K562 (cell line): Measurements from ENCODE around the gene ABCA4. TPM values are rescaled to one million over a fixed set of nuclear protein-coding genes. Genes with fewer than 3 reads are reported as not detected.
A peak's percentile ranks its signal among the peaks of the same experiment; 100 is the strongest.

Experiments
- ATAC-seq: fragments of 200-7000 bp; cut with Tn5 transposase; 3 replicates; pipeline ENCODE4 v1.9.1; 2020; ENCODE audit warnings: moderate library complexity
- BruUV-seq: library from RNA; stranded (reverse); fragments of 400-500 nt; replicated peaks from 2 replicates; lab custom pipeline; 2021; lab: Mats Ljungman, UMichigan
- CTCF ChIA-PET: fragments of 300-600 bp; formaldehyde crosslinking; extraction: SDS; loops from one replicate; lab custom pipeline; 2021; ENCODE audit warnings: low intra/inter-chr PET ratio; lab: Yijun Ruan, JAX
- POLR2A ChIA-PET: fragments of 300-600, 350-650 bp; sonication (Branson Sonifier 250); formaldehyde crosslinking; extraction: SDS; loops from one replicate; lab custom pipeline; 2021; ENCODE audit warnings: antibody characterized with exemption, inconsistent platforms; lab: Yijun Ruan, JAX
- DNase-seq, 4 experiments: peaks; one replicate each; pipeline versions ENCODE4 v3.0.0 to v3.0.0-alpha.2; 2011 to 2018; ENCODE audit warnings: low spot score in 3 of 4, mixed read lengths in 3 of 4; ENCODE audit errors: extremely low read depth in 1 of 4
- FAIRE-seq: peaks from 2 replicates; lab custom pipeline; 2011; peaks lifted over from hg19 to GRCh38; lab: Jason Lieb, UNC
- H2AFZ ChIP-seq: 2 replicates; pipeline ENCODE4 v1.6.0; 2011; ENCODE audit warnings: low read depth, low read length, control low read depth, inconsistent platforms
- H3K27ac ChIP-seq: fragments of 200-600 bp; 3 replicates; pipeline ENCODE4 v1.8.0; 2011; ENCODE audit warnings: low read depth, mild to moderate bottlenecking, control low read depth, inconsistent platforms, low read length, moderate library complexity, mixed read lengths; ENCODE audit errors: extremely low read depth
- H3K27me3 ChIP-seq, 2 experiments: fragments of 300-600 bp in 1 of 2; 2 replicates in 1 of 2; 3 replicates in 1 of 2; pipeline versions ENCODE4 v1.6.0 to v1.8.0; 2011; ENCODE audit warnings: inconsistent platforms in 2 of 2, low read length in 2 of 2, mild to moderate bottlenecking in 1 of 2, mixed read lengths in 1 of 2, moderate library complexity in 1 of 2; ENCODE audit not compliant: control insufficient read depth in 2 of 2, insufficient read depth in 2 of 2
- H3K36me3 ChIP-seq: fragments of 300-600 bp; 3 replicates; pipeline ENCODE4 v1.8.0; 2011; ENCODE audit warnings: mild to moderate bottlenecking, low read length, inconsistent platforms; ENCODE audit not compliant: control insufficient read depth, insufficient read depth
- H3K4me1 ChIP-seq, 2 experiments: fragments of 200-600 bp in 1 of 2; replicated peaks in 1 of 2; 2 replicates in 1 of 2; 3 replicates in 1 of 2; pipeline versions ENCODE4 v1.5.1 to v1.8.0; 2011; ENCODE audit warnings: inconsistent platforms in 2 of 2, low read length in 2 of 2, mild to moderate bottlenecking in 1 of 2, mixed read lengths in 1 of 2, moderate library complexity in 1 of 2; ENCODE audit not compliant: control insufficient read depth in 2 of 2, insufficient read depth in 2 of 2
- H3K4me2 ChIP-seq: 2 replicates; pipeline ENCODE4 v1.6.1; 2011; ENCODE audit warnings: low read length, control low read depth, inconsistent platforms, mixed read lengths; ENCODE audit not compliant: insufficient read depth
- H3K4me3 ChIP-seq: fragments of 200-600 bp; sonication (generic), shearing (Covaris generic); 2 replicates; pipeline ENCODE4 v1.5.1; 2016; ENCODE audit warnings: control low read depth, inconsistent platforms
- H3K79me2 ChIP-seq: fragments of 200-600 bp; 3 replicates; pipeline ENCODE4 v1.8.0; 2011; ENCODE audit warnings: low read length, inconsistent platforms; ENCODE audit not compliant: control insufficient read depth, insufficient read depth
- H3K9ac ChIP-seq, 2 experiments: 2 replicates each; pipeline versions ENCODE4 v1.6.0 to v1.6.1; 2011; ENCODE audit warnings: low read depth in 2 of 2, low read length in 2 of 2, control low read depth in 1 of 2, inconsistent platforms in 1 of 2, mild to moderate bottlenecking in 1 of 2, mixed read lengths in 1 of 2; ENCODE audit not compliant: insufficient read depth in 1 of 2
- H3K9me1 ChIP-seq: one replicate; pipeline ENCODE4 v1.6.0; 2011; ENCODE audit warnings: inconsistent platforms, mild to moderate bottlenecking, low read length, moderate library complexity; ENCODE audit not compliant: control insufficient read depth, insufficient read depth
- H3K9me3 ChIP-seq: replicated peaks from 2 replicates; pipeline ENCODE4 v1.5.1; 2011; ENCODE audit warnings: low read depth, low read length, inconsistent platforms; ENCODE audit not compliant: control insufficient read depth, insufficient read depth
- H4K20me1 ChIP-seq: replicated peaks from 2 replicates; pipeline ENCODE4 v1.6.1; 2011; ENCODE audit warnings: low read length, inconsistent platforms, mixed read lengths; ENCODE audit not compliant: control insufficient read depth, insufficient read depth
- ZNF212 ChIP-seq: fragments of 450-650 bp; formaldehyde crosslinking; IDR thresholded peaks from 2 replicates; pipeline ENCODE4 v1.4.0; 2020; ENCODE audit warnings: mild to moderate bottlenecking
- WGBS: fragments of 100-300 bp; shearing (Covaris generic); methylation state at CpG from one replicate; pipeline ENCODE4 v1.1.6; 2016; ENCODE audit warnings: low coverage, mixed read lengths; ENCODE audit not compliant: insufficient coverage; ENCODE audit errors: missing lambda C conversion rate; 5-methylcytosine and 5-hydroxymethylcytosine counted together
- in situ Hi-C: fragments of 300-500 bp; cut with MboI; formaldehyde crosslinking; loops from 4 replicates; pipeline ENCODE4 v1.15.0; 2018; ENCODE audit warnings: inconsistent platforms, mixed read lengths
- intact Hi-C: fragments of 100-400 bp; cut with micrococcal nuclease; formaldehyde crosslinking; loops from 2 replicates; pipeline ENCODE4 v1.14.2; 2022
- polyA plus RNA-seq, 8 experiments: library from polyadenylated mRNA; depleted of rRNA in 4 of 8; stranded (reverse) in 5 of 8; unstranded in 3 of 8; fragments of >200 nt; fragmentation: Nextera tagmentation in 2 of 8; fragmentation: Illumina TruSeq in 1 of 8; extraction: Ambion mirVana in 2 of 8; extraction: Trizol in 1 of 8; gene quantifications; 2 replicates each; pipeline versions ENCODE4 v1.2.1 to v1.2.3, GENCODE V29; 2011 to 2014; ENCODE audit warnings: inconsistent platforms in 1 of 8, missing spikeins in 1 of 8
- total RNA-seq, 7 experiments: library from RNA; depleted of rRNA in 6 of 7; stranded (reverse); fragments of >200 nt in 6 of 7; fragmentation: Illumina TruSeq in 2 of 7; extraction: Trizol in 2 of 7; gene quantifications; 2 replicates each; pipeline versions ENCODE4 v1.2.1 to v1.2.3, GENCODE V29; 2011 to 2021; ENCODE audit warnings: low replicate concordance in 1 of 7
- TF ChIP-seq, protein P1 (sequence below): fragments of 450-650 bp; IDR thresholded peaks from 2 replicates; pipeline ENCODE4 v1.6.1; 2018; ENCODE audit not compliant: partially characterized antibody

Gene ABCA4
- total and polyA plus RNA-seq, 9 of the 15 experiments (the other 6 are each of a cell fraction or from before 2014, with no cell fraction given), result 0.01 to 0.04 TPM; not detected in 7

- ChIA-PET POLR2A (no interaction called here), CTCF (no interaction called here)
- in situ Hi-C loops, result no loop called here
These were observed 111.6 kb downstream of the ABCA4 start for GRCh38 chr1:94009304-94009703.

More at GRCh38 chr1:94009304-94009703, 111.6 kb downstream of the ABCA4 start:
- H4K20me1 ChIP-seq, result 0 out of 2 replicates have a peak, but pooled peaks cover 3% of the 10 kb centered on the region
- H3K79me2 ChIP-seq, result no peaks in the 10 kb centered on the region
- 7% methylated on average over 3 of the region's 3 CpGs for WGBS
- H3K9me1 ChIP-seq, result no peaks in the 10 kb centered on the region
- H3K27me3 ChIP-seq, result peaks cover 0 to 15% of the 10 kb centered on the region in 2 experiments; a peak in 3 of 5 replicates
- DNase-seq (no peak), FAIRE-seq (no peak), ATAC-seq (no peak)
- BruUV-seq, result no TSS peak
- H3K36me3 ChIP-seq, result no peaks in the 10 kb centered on the region
- no peak overlapping the region for H2AFZ ChIP-seq
- no peak overlapping the region for H3K4me2 ChIP-seq
- no peak overlapping the region for H3K9ac ChIP-seq
- no peak overlapping the region for H3K4me3 ChIP-seq
- peaks cover 4 to 7% of the 10 kb centered on the region in 2 experiments; a peak in 4 of 5 replicates for H3K4me1 ChIP-seq
- intact Hi-C loops, result no loop called here
- TF ChIP-seq, protein P1, sequence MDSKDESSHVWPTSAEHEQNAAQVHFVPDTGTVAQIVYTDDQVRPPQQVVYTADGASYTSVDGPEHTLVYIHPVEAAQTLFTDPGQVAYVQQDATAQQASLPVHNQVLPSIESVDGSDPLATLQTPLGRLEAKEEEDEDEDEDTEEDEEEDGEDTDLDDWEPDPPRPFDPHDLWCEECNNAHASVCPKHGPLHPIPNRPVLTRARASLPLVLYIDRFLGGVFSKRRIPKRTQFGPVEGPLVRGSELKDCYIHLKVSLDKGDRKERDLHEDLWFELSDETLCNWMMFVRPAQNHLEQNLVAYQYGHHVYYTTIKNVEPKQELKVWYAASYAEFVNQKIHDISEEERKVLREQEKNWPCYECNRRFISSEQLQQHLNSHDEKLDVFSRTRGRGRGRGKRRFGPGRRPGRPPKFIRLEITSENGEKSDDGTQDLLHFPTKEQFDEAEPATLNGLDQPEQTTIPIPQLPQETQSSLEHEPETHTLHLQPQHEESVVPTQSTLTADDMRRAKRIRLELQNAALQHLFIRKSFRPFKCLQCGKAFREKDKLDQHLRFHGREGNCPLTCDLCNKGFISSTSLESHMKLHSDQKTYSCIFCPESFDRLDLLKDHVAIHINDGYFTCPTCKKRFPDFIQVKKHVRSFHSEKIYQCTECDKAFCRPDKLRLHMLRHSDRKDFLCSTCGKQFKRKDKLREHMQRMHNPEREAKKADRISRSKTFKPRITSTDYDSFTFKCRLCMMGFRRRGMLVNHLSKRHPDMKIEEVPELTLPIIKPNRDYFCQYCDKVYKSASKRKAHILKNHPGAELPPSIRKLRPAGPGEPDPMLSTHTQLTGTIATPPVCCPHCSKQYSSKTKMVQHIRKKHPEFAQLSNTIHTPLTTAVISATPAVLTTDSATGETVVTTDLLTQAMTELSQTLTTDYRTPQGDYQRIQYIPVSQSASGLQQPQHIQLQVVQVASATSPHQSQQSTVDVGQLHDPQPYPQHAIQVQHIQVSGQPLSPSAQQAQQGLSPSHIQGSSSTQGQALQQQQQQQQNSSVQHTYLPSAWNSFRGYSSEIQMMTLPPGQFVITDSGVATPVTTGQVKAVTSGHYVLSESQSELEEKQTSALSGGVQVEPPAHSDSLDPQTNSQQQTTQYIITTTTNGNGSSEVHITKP, result peak; percentile 73
- TF ChIP-seq ZNF212, result no peak
- no peak overlapping the region for H3K27ac ChIP-seq
- no peaks in the 10 kb centered on the region for H3K9me3 ChIP-seq
